Tibial nerve (tissue), 4 donors: ENCODE data around the gene PKP1. TPM values are rescaled to one million over a fixed set of nuclear protein-coding genes. Genes with fewer than 3 reads are reported as not detected.

Source experiments
- DNase-seq, 2 donors: peaks; one replicate each; pipeline ENCODE4 v3.0.0-alpha.2; 2019; ENCODE audit warnings: low spot score in 2 of 2
- H3K27ac ChIP-seq, 4 donors: fragments of 200-600 bp; sonication (generic) in 3 of 4; one replicate each; pipeline ENCODE4 v1.5.1; 2017 to 2019; ENCODE audit warnings: mild to moderate bottlenecking in 1 of 4
- H3K27me3 ChIP-seq, 2 donors: fragments of 200-600 bp; sonication (generic) in 1 of 2; one replicate each; pipeline versions ENCODE4 v1.5.1 to v1.6.0; 2017 to 2019
- H3K36me3 ChIP-seq, 3 donors: fragments of 200-600 bp; sonication (generic); one replicate each; pipeline ENCODE4 v1.5.1; 2018 to 2019
- H3K4me1 ChIP-seq, 4 donors: fragments of 200-600 bp; sonication (generic) in 3 of 4; one replicate each; pipeline ENCODE4 v1.5.1; 2017 to 2019
- H3K4me3 ChIP-seq, 4 donors: fragments of 200-600 bp; sonication (generic) in 3 of 4; one replicate each; pipeline ENCODE4 v1.5.1; 2017 to 2019; ENCODE audit warnings: mild to moderate bottlenecking in 1 of 4, moderate library complexity in 1 of 4
- H3K9me3 ChIP-seq, 4 donors: fragments of 200-600 bp; sonication (generic) in 3 of 4; one replicate each; pipeline ENCODE4 v1.5.1; 2017 to 2019
- EP300 ChIP-seq, 2 donors: sonication (generic); formaldehyde crosslinking; IDR thresholded peaks; one replicate each; pipeline ENCODE4 v1.6.1; 2017; ENCODE audit warnings: antibody characterized with exemption in 2 of 2, mild to moderate bottlenecking in 1 of 2
- POLR2A ChIP-seq, 2 donors: fragments of 450-650 bp; IDR thresholded peaks; one replicate each; pipeline ENCODE4 v1.6.1; 2017; ENCODE audit warnings: antibody characterized with exemption in 2 of 2, mild to moderate bottlenecking in 2 of 2, moderate library complexity in 2 of 2
- WGBS, 2 donors: methylation state at CpG; one replicate each; pipeline ENCODE4 v1.1.5; 2018; 5-methylcytosine and 5-hydroxymethylcytosine counted together
- total RNA-seq, 4 donors: library from RNA; depleted of rRNA; stranded (reverse); fragments of >200 nt; gene quantifications; one replicate each; pipeline ENCODE4 v1.1.0, GENCODE V29; 2016
- TF ChIP-seq, protein P1 (sequence below), 5 experiments: fragments of 200-600 bp in 3 of 5; fragments of 450-650 bp in 2 of 5; sonication (generic) in 3 of 5; IDR thresholded peaks; one replicate each; pipeline ENCODE4 v1.5.1; 2016 to 2019; ENCODE audit warnings: antibody characterized with exemption in 5 of 5, mild to moderate bottlenecking in 3 of 5, moderate library complexity in 2 of 5

PKP1 gene
- total RNA-seq, 4 donors from 2014 or later, result 0.22 to 0.90 (median 0.39) TPM; not detected in 1

DNA sequence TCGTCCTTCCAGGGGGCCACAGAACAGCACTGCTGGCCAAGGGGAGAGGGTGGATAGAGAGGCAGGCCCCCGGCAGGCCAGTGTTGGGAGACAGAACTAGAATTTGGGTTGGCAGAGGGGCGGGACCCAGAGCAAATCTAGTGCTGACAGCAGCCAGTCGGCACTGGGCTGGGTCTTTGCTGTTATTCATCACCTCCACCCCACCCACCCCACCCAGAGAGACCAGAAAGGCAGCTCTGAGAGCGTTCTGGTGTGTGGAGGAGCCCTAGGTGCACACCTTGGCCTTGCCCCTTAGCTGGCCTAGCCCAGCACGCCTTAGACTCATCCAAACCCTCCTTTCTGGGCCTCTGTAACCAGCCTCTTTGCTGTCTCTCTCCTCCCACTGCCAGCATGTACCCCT lies 6.4 kb upstream of the PKP1 start:
- H3K27me3 ChIP-seq, result peaks cover 0 to 7% of the 10 kb centered on the region in 2 donors
- DNase-seq, result no peak
- H3K9me3 ChIP-seq, result no peaks in the 10 kb centered on the region
- H3K36me3 ChIP-seq, result no peaks in the 10 kb centered on the region
- no peak for TF ChIP-seq POLR2A (IDR thresholded peaks at IDR 0.05)
- no peak for TF ChIP-seq EP300 (IDR thresholded peaks at IDR 0.05)
- TF ChIP-seq, protein P1, sequence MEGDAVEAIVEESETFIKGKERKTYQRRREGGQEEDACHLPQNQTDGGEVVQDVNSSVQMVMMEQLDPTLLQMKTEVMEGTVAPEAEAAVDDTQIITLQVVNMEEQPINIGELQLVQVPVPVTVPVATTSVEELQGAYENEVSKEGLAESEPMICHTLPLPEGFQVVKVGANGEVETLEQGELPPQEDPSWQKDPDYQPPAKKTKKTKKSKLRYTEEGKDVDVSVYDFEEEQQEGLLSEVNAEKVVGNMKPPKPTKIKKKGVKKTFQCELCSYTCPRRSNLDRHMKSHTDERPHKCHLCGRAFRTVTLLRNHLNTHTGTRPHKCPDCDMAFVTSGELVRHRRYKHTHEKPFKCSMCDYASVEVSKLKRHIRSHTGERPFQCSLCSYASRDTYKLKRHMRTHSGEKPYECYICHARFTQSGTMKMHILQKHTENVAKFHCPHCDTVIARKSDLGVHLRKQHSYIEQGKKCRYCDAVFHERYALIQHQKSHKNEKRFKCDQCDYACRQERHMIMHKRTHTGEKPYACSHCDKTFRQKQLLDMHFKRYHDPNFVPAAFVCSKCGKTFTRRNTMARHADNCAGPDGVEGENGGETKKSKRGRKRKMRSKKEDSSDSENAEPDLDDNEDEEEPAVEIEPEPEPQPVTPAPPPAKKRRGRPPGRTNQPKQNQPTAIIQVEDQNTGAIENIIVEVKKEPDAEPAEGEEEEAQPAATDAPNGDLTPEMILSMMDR (IDR thresholded peaks at IDR 0.05), result no peak
- WGBS, 2 donors, result 78 to 87% methylated on average over 5 to 6 of the region's 6 CpGs
- no peak overlapping the region for H3K4me3 ChIP-seq
- H3K4me1 ChIP-seq, result no peaks in the 10 kb centered on the region
- H3K27ac ChIP-seq, result no peak overlapping the region

DNA sequence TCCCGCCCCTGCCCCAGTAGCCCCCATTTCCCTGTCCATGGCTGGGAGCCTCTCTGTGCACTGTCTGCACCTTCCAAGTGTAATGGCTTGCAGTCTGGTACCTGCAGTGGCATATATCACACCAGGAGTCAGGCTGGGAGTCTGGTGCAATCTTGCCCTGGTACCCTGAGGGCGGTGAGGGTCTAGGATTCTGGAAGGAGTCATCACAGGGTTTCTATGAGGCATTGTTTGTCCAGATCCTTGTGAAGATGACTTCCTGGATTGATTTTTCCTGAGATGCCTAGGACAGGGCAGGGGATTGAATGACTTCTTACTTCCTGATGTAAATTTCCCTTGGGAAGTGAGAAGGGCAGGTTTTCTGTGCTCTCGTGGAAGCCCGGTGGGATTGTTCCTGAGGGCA lies 5.9 kb upstream of the PKP1 start:
- no peak overlapping the region for H3K4me3 ChIP-seq
- H3K27me3 ChIP-seq, result peaks cover 0 to 13% of the 10 kb centered on the region in 2 donors
- H3K27ac ChIP-seq, result no peak overlapping the region
- no peak for DNase-seq
- no peaks in the 10 kb centered on the region for H3K36me3 ChIP-seq
- H3K9me3 ChIP-seq, result no peaks in the 10 kb centered on the region
- H3K4me1 ChIP-seq, result no peaks in the 10 kb centered on the region
- TF ChIP-seq, protein P1 (IDR thresholded peaks at IDR 0.05), result no peak
- TF ChIP-seq POLR2A (IDR thresholded peaks at IDR 0.05) (no peak), EP300 (IDR thresholded peaks at IDR 0.05) (no peak)
- 77 to 82% methylated on average over 4 of the region's 4 CpGs for WGBS, 2 donors

DNA sequence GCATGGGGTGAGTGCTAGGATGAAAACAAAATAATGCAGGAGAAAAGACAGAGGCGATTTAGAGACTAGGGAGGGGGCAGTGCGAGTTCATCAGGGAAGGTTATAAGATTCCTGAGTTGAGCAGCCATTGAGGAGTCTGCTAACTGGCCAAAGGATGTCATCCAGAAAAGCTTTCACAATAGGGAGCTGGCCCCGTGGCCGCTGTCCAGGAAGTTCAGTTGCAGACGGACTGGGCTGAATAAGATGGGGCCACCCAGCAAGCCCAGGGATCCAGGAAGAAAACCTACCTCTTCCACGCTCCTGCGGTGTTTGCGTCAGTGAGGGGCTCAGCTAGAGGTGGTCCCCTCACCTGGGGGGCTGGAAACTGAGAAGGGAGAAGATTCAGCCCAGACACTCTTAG lies 4.0 kb upstream of the PKP1 start:
- Histone ChIP-seq H3K36me3 (no peaks in the 10 kb centered on the region), H3K9me3 (no peaks in the 10 kb centered on the region), H3K4me1 (peaks cover 0 to 15% (median 4%) of the 10 kb centered on the region in 4 donors), H3K27ac (no peak overlapping the region), H3K27me3 (peaks cover 0 to 31% of the 10 kb centered on the region in 2 donors), H3K4me3 (no peak overlapping the region)
- WGBS, 2 donors, result 54 to 58% methylated on average over 8 of the region's 8 CpGs
- DNase-seq, result peak; percentile 24 to 27
- TF ChIP-seq, protein P1 (IDR thresholded peaks at IDR 0.05), result no peak
- TF ChIP-seq EP300 (IDR thresholded peaks at IDR 0.05), result no peak
- no peak for TF ChIP-seq POLR2A (IDR thresholded peaks at IDR 0.05)

DNA sequence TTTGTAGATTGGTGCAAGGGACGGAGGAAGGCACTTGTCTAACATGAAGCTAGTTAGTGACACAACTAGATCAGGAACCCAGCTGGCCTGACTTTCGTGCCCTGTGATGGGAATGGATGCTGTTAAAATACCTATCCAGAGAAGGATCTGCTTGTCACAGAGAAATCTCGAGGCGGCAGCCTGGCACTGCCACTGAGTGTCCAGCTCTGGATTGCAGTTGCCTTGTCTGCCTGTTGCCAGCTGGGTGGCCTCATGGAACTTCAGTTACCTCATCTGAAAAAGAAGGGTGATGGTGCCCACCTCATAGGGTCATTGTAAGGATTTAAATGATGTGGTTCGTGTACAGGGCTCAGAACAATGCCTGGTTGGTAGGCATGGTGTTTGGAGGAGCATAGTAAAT lies 2.4 kb upstream of the PKP1 start:
- Histone ChIP-seq H3K27me3 (peaks cover 0 to 44% of the 10 kb centered on the region in 2 donors), H3K36me3 (no peaks in the 10 kb centered on the region), H3K27ac (no peak overlapping the region), H3K4me1 (peaks cover 0 to 15% (median 4%) of the 10 kb centered on the region in 4 donors), H3K4me3 (no peak overlapping the region), H3K9me3 (no peaks in the 10 kb centered on the region)
- TF ChIP-seq POLR2A (IDR thresholded peaks at IDR 0.05) (no peak), EP300 (IDR thresholded peaks at IDR 0.05) (no peak)
- TF ChIP-seq, protein P1 (IDR thresholded peaks at IDR 0.05), result no peak
- 72 to 75% methylated on average over 5 of the region's 5 CpGs for WGBS, 2 donors
- no peak for DNase-seq

DNA sequence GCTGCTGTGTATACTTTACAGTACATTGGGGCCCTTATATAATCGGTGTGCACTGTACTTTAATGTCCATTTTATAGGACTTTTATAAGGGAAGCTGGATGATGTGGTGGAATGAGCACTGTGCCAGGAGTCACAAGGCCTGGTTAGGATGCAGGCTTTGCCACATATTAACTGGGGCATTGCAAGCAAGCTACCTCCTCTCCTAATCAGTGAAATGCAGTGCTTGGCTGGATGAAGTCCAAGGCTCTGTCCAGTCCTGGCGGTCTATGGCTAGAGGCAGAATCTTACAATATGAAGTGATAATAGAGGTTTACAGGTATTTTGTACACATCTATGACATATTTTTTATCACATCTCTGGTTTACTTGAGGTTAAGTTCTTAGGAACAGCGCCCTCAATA lies 1.7 kb upstream of the PKP1 start:
- no peaks in the 10 kb centered on the region for H3K9me3 ChIP-seq
- H3K27ac ChIP-seq, result no peak overlapping the region
- H3K4me1 ChIP-seq, result peaks cover 0 to 15% (median 4%) of the 10 kb centered on the region in 4 donors
- TF ChIP-seq EP300 (IDR thresholded peaks at IDR 0.05) (no peak), POLR2A (IDR thresholded peaks at IDR 0.05) (no peak)
- TF ChIP-seq, protein P1 (IDR thresholded peaks at IDR 0.05), result no peak
- WGBS, 2 donors, result 82 to 89% methylated on average over 3 of the region's 3 CpGs
- peaks cover 0 to 44% of the 10 kb centered on the region in 2 donors for H3K27me3 ChIP-seq
- DNase-seq, result no peak
- H3K4me3 ChIP-seq, result no peak overlapping the region
- H3K36me3 ChIP-seq, result no peaks in the 10 kb centered on the region
